Adrenal gland (tissue), 12 donors: Measurements from ENCODE around the gene TCEAL8. TPM values are rescaled to one million over a fixed set of nuclear protein-coding genes. Genes with fewer than 3 reads are reported as not detected.

Experiments used
- DNase-seq, 7 donors: peaks; one replicate each; pipeline ENCODE4 v3.0.0-alpha.2; 2019 to 2020
- H3K27ac ChIP-seq, 5 donors: fragments of 200-600 bp; sonication (generic) in 4 of 5; 1 replicate in 3 of 5; 2 replicates in 2 of 5; pipeline versions ENCODE4 v1.5.1 to v1.8.0; 2016 to 2020; ENCODE audit warnings: mild to moderate bottlenecking in 1 of 5
- H3K27me3 ChIP-seq: fragments of 200-600 bp; 2 replicates; pipeline ENCODE4 v1.8.0; 2021
- H3K36me3 ChIP-seq, 2 donors: fragments of 200-600 bp; replicated peaks in 1 of 2; 1 replicate in 1 of 2; 2 replicates in 1 of 2; pipeline versions ENCODE4 v1.5.1 to v1.8.0; 2018 to 2022
- H3K4me1 ChIP-seq, 2 donors: fragments of 200-600 bp; replicated peaks in 1 of 2; 1 replicate in 1 of 2; 2 replicates in 1 of 2; pipeline versions ENCODE4 v1.5.1 to v1.8.0; 2018 to 2021
- H3K4me3 ChIP-seq, 4 donors: fragments of 200-600 bp; sonication (generic) in 3 of 4; one replicate each; pipeline ENCODE4 v1.5.1; 2016 to 2018
- H3K9me3 ChIP-seq, 3 donors: fragments of 200-600 bp; sonication (generic) in 1 of 3; replicated peaks in 1 of 3; 1 replicate in 2 of 3; 2 replicates in 1 of 3; pipeline versions ENCODE4 v1.5.1 to v1.8.0; 2016 to 2021
- POLR2A ChIP-seq, 2 donors: fragments of 450-650 bp; IDR thresholded peaks; one replicate each; pipeline ENCODE4 v1.6.1; 2017; ENCODE audit warnings: antibody characterized with exemption in 2 of 2, mild to moderate bottlenecking in 2 of 2, moderate library complexity in 1 of 2
- WGBS, 4 donors: extraction: QIAGEN DNeasy Blood & Tissue Kit in 2 of 4; methylation state at CpG; one replicate each; pipeline versions ENCODE4 v1.1.5 to v1.1.7; 2013 to 2017; 5-methylcytosine and 5-hydroxymethylcytosine counted together
- intact Hi-C, 2 donors: fragments of 100-400 bp; cut with DNase I; formaldehyde crosslinking; loops; one replicate each; pipeline versions ENCODE4 v1.14.1 to v1.15.0; 2022 to 2023
- polyA plus RNA-seq, 3 donors: library from polyadenylated mRNA; stranded (reverse); fragments of 200-250 nt in 2 of 3; fragments of 350-450 nt in 1 of 3; fragmentation: Illumina TruSeq in 1 of 3; extraction: RNeasy Lipid Tissue Mini Kit (QIAGEN cat#74804) in 1 of 3; gene quantifications; one replicate each; pipeline ENCODE4 v1.2.3, GENCODE V29; 2013 to 2014
- total RNA-seq, 9 donors: library from RNA; depleted of rRNA in 4 of 9; stranded (reverse); fragments of >200 nt in 4 of 9; fragments of 120-200 nt in 1 of 9; fragmentation: NEBNext Ultra II Directional in 1 of 9; extraction: Animal tissue kit (Norgen Biotek cat#: 25700) in 1 of 9; gene quantifications; one replicate each; pipeline versions ENCODE4 v1.1.0 to v1.2.4, GENCODE V29; 2013 to 2023
- TF ChIP-seq, protein P1 (sequence below), 6 experiments: fragments of 450-650 bp in 4 of 6; fragments of 200-600 bp in 2 of 6; sonication (generic) in 1 of 6; IDR thresholded peaks; 1 replicate in 5 of 6; 2 replicates in 1 of 6; pipeline versions ENCODE4 v1.5.1 to v1.8.0; 2016 to 2021; ENCODE audit warnings: antibody characterized with exemption in 6 of 6, mild to moderate bottlenecking in 2 of 6, moderate library complexity in 1 of 6
- donor health status: healthy with polysubstance abuse.
- donor health status: Bipolar disorder and iron deficiency.
- donor health status: DM: yes; HTN: yes; CAD: no.
- donor health status: DM: no; HTN: no; CAD: no.
- donor health status: DM: no; HTN: no; CAD: no.
- donor health status: DM: yes; HTN: yes; CAD: no.

Gene TCEAL8
- total and polyA plus RNA-seq, 12 donors, result 46.3 to 156 (median 64.0) TPM

DNA sequence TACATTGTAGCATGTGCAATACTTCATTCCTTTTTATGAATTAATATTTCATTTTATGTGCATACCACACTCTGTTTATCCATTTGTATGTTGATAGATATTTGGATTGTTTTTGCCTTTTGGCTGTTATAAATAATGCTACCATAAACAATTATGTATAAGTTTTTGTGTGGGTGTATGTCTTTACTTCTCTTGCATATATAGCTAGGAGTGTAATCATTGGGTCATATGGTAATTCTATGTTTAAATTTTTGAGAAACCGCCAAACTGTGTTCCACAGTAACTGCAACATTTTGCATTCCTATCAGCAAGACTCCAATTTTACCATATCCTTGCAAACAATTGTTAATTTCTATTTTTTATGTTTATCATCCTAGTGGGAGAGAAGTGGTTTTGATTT lies 24.7 kb upstream of the TCEAL8 start:
- H3K4me3 ChIP-seq, result no peak overlapping the region
- H3K27me3 ChIP-seq, result peaks cover 31% of the 10 kb centered on the region
- H3K36me3 ChIP-seq, result no peaks in the 10 kb centered on the region
- TF ChIP-seq, protein P1, sequence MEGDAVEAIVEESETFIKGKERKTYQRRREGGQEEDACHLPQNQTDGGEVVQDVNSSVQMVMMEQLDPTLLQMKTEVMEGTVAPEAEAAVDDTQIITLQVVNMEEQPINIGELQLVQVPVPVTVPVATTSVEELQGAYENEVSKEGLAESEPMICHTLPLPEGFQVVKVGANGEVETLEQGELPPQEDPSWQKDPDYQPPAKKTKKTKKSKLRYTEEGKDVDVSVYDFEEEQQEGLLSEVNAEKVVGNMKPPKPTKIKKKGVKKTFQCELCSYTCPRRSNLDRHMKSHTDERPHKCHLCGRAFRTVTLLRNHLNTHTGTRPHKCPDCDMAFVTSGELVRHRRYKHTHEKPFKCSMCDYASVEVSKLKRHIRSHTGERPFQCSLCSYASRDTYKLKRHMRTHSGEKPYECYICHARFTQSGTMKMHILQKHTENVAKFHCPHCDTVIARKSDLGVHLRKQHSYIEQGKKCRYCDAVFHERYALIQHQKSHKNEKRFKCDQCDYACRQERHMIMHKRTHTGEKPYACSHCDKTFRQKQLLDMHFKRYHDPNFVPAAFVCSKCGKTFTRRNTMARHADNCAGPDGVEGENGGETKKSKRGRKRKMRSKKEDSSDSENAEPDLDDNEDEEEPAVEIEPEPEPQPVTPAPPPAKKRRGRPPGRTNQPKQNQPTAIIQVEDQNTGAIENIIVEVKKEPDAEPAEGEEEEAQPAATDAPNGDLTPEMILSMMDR (IDR thresholded peaks at IDR 0.05), result no peak
- TF ChIP-seq POLR2A (IDR thresholded peaks at IDR 0.05), result no peak
- H3K4me1 ChIP-seq, result no peaks in the 10 kb centered on the region
- WGBS, 4 donors, result 63 to 89% (median 77%) methylated on average over 1 of the region's 1 CpG
- no peaks in the 10 kb centered on the region for H3K9me3 ChIP-seq
- no peak overlapping the region for H3K27ac ChIP-seq
- DNase-seq, result no peak
- intact Hi-C loops, result no loop called here

DNA sequence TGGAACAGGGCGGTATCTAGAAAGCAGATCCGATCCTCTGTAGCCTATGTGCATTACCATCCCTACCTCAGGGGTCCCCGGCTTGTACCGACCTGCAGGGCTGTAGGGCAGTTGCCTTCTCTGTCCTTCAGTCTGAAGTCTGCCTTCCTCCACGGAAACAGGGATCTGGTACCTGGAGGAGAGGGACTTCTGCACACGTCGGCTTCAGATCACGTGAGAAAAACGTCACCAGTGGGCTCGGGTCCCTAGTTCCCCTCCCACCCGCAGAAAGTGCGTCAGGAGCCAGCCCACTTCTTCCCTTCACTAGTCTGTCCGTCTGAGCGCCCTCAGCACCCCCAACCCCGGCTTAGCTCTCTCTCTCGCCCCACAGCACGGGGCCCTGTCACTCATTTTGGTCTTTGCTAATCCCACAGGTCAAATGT lies 21.6 kb upstream of the TCEAL8 start, which contains the start of gene TCEAL5:
Gene TCEAL5 (minus strand): TSS at position 170 of the 422 bp plus-strand sequence. CDS start 2,187 bp downstream, outside the sequence.
- peak in 2 of 7 donors; percentile 31 to 68 for DNase-seq
- H3K4me1 ChIP-seq, result no peaks in the 10 kb centered on the region
- WGBS, 4 donors, result 17 to 32% (median 30%) methylated on average over 10 to 17 of the region's 17 CpGs

DNA sequence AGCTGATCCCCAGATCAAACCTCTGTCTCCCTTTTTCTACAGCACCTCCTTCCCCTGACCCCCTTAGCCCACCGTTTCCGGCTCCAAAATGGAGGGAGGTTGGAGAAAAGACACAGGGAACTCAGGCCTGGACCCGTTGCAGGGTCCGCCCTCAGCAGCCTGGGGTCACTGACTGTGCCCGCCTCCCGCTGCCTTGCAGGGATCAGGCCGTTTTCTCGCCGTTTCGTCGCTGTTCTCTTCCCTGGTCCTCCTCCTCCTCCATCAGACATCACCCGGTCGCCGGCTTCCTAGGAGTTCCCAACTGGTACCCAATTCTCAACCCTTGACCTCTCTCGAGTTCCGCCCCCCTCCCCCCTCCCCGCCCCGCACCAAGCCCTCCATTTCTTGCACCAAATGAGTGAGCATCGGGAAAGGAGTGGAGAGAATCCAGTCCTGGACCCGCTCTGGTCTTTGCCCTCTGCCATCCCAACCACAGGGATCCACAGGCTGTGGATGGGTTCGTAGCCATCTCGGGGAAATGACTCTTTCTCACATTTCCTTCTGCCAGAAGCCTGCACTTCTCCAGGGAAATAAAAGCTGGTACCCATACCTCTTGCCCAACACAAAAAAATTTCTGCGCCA lies 21.1 kb upstream of the TCEAL8 start:
- H3K4me1 ChIP-seq, result no peaks in the 10 kb centered on the region
- H3K27me3 ChIP-seq, result peaks cover 26% of the 10 kb centered on the region
- H3K36me3 ChIP-seq, result no peaks in the 10 kb centered on the region
- TF ChIP-seq POLR2A (IDR thresholded peaks at IDR 0.05), result no peak
- TF ChIP-seq, protein P1 (IDR thresholded peaks at IDR 0.05), result no peak
- intact Hi-C loops, result no loop called here
- no peak overlapping the region for H3K27ac ChIP-seq
- H3K4me3 ChIP-seq, result no peak overlapping the region
- H3K9me3 ChIP-seq, result no peaks in the 10 kb centered on the region
- 25 to 47% (median 36%) methylated on average over 19 to 23 of the region's 23 CpGs for WGBS, 4 donors
- no peak for DNase-seq

More for the DNA sequence above, 21.6 kb upstream of the TCEAL8 start, which contains the start of gene TCEAL5:
- peaks cover 21% of the 10 kb centered on the region for H3K27me3 ChIP-seq
- no peaks in the 10 kb centered on the region for H3K36me3 ChIP-seq
- H3K27ac ChIP-seq, result no peak within 1 kb of the TSS
- TF ChIP-seq, protein P1 (IDR thresholded peaks at IDR 0.05), result no peak
- no peak for TF ChIP-seq POLR2A (IDR thresholded peaks at IDR 0.05)
- H3K4me3 ChIP-seq, result no peak within 1 kb of the TSS
- H3K9me3 ChIP-seq, result no peaks in the 10 kb centered on the region
- intact Hi-C loops, result no loop called here

DNA sequence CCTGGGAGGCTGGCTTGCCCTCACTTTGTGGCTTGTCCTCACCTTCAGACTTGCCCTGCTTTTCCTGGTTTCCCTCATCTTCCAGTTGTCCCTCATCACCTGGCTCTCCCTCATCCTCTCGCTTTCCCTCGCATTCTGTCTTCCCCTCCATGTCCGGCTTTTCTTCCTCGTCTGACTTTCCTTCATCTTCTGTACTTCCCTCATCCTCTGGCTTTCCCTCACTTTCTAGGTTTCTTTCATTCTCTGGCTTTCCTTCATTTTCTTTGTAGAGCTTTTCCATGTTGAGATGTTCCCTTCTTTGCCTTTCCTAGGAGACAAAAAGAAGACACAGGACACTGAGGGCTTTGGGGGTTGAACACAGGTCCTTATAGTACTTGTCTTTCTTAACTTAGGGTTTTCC lies 19.3 kb upstream of the TCEAL8 start:
- 80 to 100% (median 87%) methylated on average over 4 of the region's 4 CpGs for WGBS, 4 donors
- Histone ChIP-seq H3K27me3 (peaks cover 36% of the 10 kb centered on the region), H3K27ac (no peak overlapping the region), H3K4me1 (no peaks in the 10 kb centered on the region), H3K36me3 (no peaks in the 10 kb centered on the region), H3K9me3 (no peaks in the 10 kb centered on the region), H3K4me3 (no peak overlapping the region)
- intact Hi-C loops, result no loop called here
- TF ChIP-seq POLR2A (IDR thresholded peaks at IDR 0.05), result no peak
- TF ChIP-seq, protein P1 (IDR thresholded peaks at IDR 0.05), result no peak
- no peak for DNase-seq
